Motor neuron (in vitro differentiated cells): ENCODE data around the gene GHITM. TPM values are rescaled to one million over a fixed set of nuclear protein-coding genes. Genes with fewer than 3 reads are reported as not detected.
"Not testable (repeated sequence)": the region's sequence is repeated elsewhere in the genome, so short reads cannot be mapped to it uniquely, and the experiment has no call there.

Experiments used
- ATAC-seq, 8 experiments: fragments of 200-7000 bp; cut with Tn5 transposase; replicated peaks in 6 of 8; 2 replicates each; pipeline ENCODE4 v1.8.0; 2021; ENCODE audit warnings: mild to moderate bottlenecking in 8 of 8, moderate library complexity in 8 of 8
- H3K27ac ChIP-seq, 2 donors: fragments of 250-450 bp; sonication (Bioruptor Pico); 2 replicates each; pipeline ENCODE4 v1.9.0; 2021; ENCODE audit warnings: antibody characterized with exemption in 2 of 2, mild to moderate bottlenecking in 2 of 2, moderate library complexity in 1 of 2
- H3K4me1 ChIP-seq, 2 donors: fragments of 250-450 bp; sonication (Bioruptor Pico); replicated peaks in 1 of 2; 2 replicates each; pipeline ENCODE4 v1.6.1; 2021; ENCODE audit warnings: antibody characterized with exemption in 2 of 2, mild to moderate bottlenecking in 2 of 2, moderate library complexity in 1 of 2
- H3K4me3 ChIP-seq, 5 donors: fragments of 250-450 bp; sonication (Bioruptor Pico); 2 replicates each; pipeline ENCODE4 v1.9.0; 2021; ENCODE audit warnings: antibody characterized with exemption in 5 of 5, mild to moderate bottlenecking in 5 of 5, moderate library complexity in 4 of 5
- WGBS, 10 experiments: fragments of 450-650 bp; shearing (Covaris generic); methylation state at CpG; one replicate each; pipeline ENCODE4 v1.0.0; 2022; 5-methylcytosine and 5-hydroxymethylcytosine counted together
- in situ Hi-C, 9 experiments: fragments of 400-800 bp; cut with MboI; loops; one replicate each; pipeline ENCODE4 v1.15.0; 2021; ENCODE audit warnings: low sequenced_read_pairs in 9 of 9, low pct_unique_long_range_greater_than_20kb in 2 of 9; ENCODE audit not compliant: unreplicated experiment in 9 of 9
- total RNA-seq, 8 experiments: library from RNA; unstranded; fragments of 300-600 nt; gene quantifications; 2 replicates each; pipeline versions ENCODE4 v1.2.3 to v1.2.4, GENCODE V29; 2022

Gene GHITM
- total RNA-seq: 100 to 1,000 TPM; 132 to 306 (median 173) TPM

GRCh38 chr10:84139126-84140035 lies at the start of gene GHITM:
Gene GHITM (plus strand): TSS chr10:84139509. CDS start chr10:84141501, 1,992 bp downstream.
- peak; percentile 92 to 98 (median 96) for ATAC-seq
- Histone ChIP-seq H3K27ac (peak within 1 kb of the TSS; percentile 81 to 95), H3K4me1 (peaks cover 9 to 19% of the 10 kb centered on the region in 2 donors), H3K4me3 (peak within 1 kb of the TSS; percentile 56 to 89 (median 73))
- in situ Hi-C loops: loop anchor here in 1 of 9 experiments (10.0 kb wide), 1 partner anchor 55 kb away; the partner anchor contains the start of gene CDHR1
- WGBS, 10 experiments: 0 to 10% (median 3%) methylated on average over 2 to 21 of the region's 61 CpGs; no CpG with 5 or more reads in 2 of the 10 experiments

GRCh38 chr10:84095811-84096497 lies 43.4 kb upstream of the GHITM start:
- H3K4me1 ChIP-seq: peaks cover 0 to 13% of the 10 kb centered on the region in 2 donors
- H3K27ac ChIP-seq: no peak overlapping the region
- in situ Hi-C loops: no loop called here
- WGBS, 10 experiments: 0 to 100% (median 78%) methylated on average over 1 to 4 of the region's 4 CpGs; no CpG with 5 or more reads in 1 of the 10 experiments
- ATAC-seq: peak in 2 of 8 experiments; percentile 38 to 50
- no peak overlapping the region for H3K4me3 ChIP-seq

GRCh38 chr10:84097787-84098353 lies 41.4 kb upstream of the GHITM start:
- WGBS, 10 experiments: 0 to 51% (median 29%) methylated on average over 3 to 4 of the region's 4 CpGs
- Histone ChIP-seq H3K4me3 (no peak overlapping the region), H3K4me1 (peaks cover 0 to 13% of the 10 kb centered on the region in 2 donors), H3K27ac (no peak overlapping the region)
- in situ Hi-C loops: no loop called here
- ATAC-seq: no peak

GRCh38 chr10:84098667-84099066 lies 40.6 kb upstream of the GHITM start:
- no peak for ATAC-seq
- WGBS, 10 experiments: 25 to 92% (median 80%) methylated on average over 1 to 2 of the region's 2 CpGs
- in situ Hi-C loops: no loop called here
- Histone ChIP-seq H3K27ac (no peak overlapping the region), H3K4me1 (peaks cover 0 to 13% of the 10 kb centered on the region in 2 donors), H3K4me3 (no peak overlapping the region)

- no peak overlapping the region for H3K27ac ChIP-seq
- 42 to 94% (median 78%) methylated on average over 1 to 2 of the region's 2 CpGs; no CpG with 5 or more reads in 2 of the 10 experiments for WGBS, 10 experiments
- in situ Hi-C loops: no loop called here
These were observed 38.3 kb upstream of the GHITM start for GRCh38 chr10:84101042-84101441.

GRCh38 chr10:84108797-84109196 lies 30.5 kb upstream of the GHITM start:
- WGBS, 10 experiments: 47 to 100% (median 90%) methylated on average over 1 to 18 of the region's 18 CpGs; no CpG with 5 or more reads in 2 of the 10 experiments
- ATAC-seq: no peak
- in situ Hi-C loops: no loop called here
- Histone ChIP-seq H3K4me3 (no peak overlapping the region), H3K4me1 (no peaks in the 10 kb centered on the region), H3K27ac (no peak overlapping the region)

More at GRCh38 chr10:84101042-84101441, 38.3 kb upstream of the GHITM start:
- Histone ChIP-seq H3K4me1 (peaks cover 0 to 13% of the 10 kb centered on the region in 2 donors), H3K4me3 (no peak overlapping the region)
- peak in 3 of 8 experiments; percentile 23 to 85 (median 85) for ATAC-seq

- ATAC-seq, H3K4me1 ChIP-seq, in situ Hi-C loops, H3K27ac ChIP-seq, H3K4me3 ChIP-seq: not testable (repeated sequence)
- WGBS, 10 experiments: 62 to 100% (median 89%) methylated on average over 3 to 6 of the region's 9 CpGs; no CpG with 5 or more reads in 7 of the 10 experiments
These were observed 29.5 kb upstream of the GHITM start for GRCh38 chr10:84109772-84110171.

- H3K4me1 ChIP-seq, ATAC-seq, H3K27ac ChIP-seq, in situ Hi-C loops, H3K4me3 ChIP-seq: not testable (repeated sequence)
- WGBS, 10 experiments: 100% methylated on average over 1 of the region's 1 CpG; no CpG with 5 or more reads in 9 of the 10 experiments
These were observed 25.8 kb upstream of the GHITM start for GRCh38 chr10:84113468-84113867.

GRCh38 chr10:84114088-84114667 lies 25.1 kb upstream of the GHITM start:
- Histone ChIP-seq H3K4me1 (peaks cover 0 to 4% of the 10 kb centered on the region in 2 donors), H3K27ac (no peak overlapping the region), H3K4me3 (no peak overlapping the region)
- in situ Hi-C loops: no loop called here
- WGBS, 10 experiments: 7 to 59% (median 43%) methylated on average over 2 to 10 of the region's 13 CpGs; no CpG with 5 or more reads in 1 of the 10 experiments
- ATAC-seq: no peak

- 35 to 100% (median 88%) methylated on average over 1 to 2 of the region's 2 CpGs; no CpG with 5 or more reads in 1 of the 10 experiments for WGBS, 10 experiments
- H3K4me3 ChIP-seq, in situ Hi-C loops, H3K27ac ChIP-seq, ATAC-seq, H3K4me1 ChIP-seq: not testable (repeated sequence)
These were observed 22.1 kb upstream of the GHITM start for GRCh38 chr10:84117204-84117603.

- no peak for ATAC-seq
- Histone ChIP-seq H3K4me3 (no peak overlapping the region), H3K4me1 (peaks cover 0 to 4% of the 10 kb centered on the region in 2 donors), H3K27ac (no peak overlapping the region)
- 4 to 60% (median 38%) methylated on average over 1 to 2 of the region's 2 CpGs for WGBS, 10 experiments
- in situ Hi-C loops: no loop called here
These were observed 21.5 kb upstream of the GHITM start for GRCh38 chr10:84117686-84118394.

GRCh38 chr10:84118395-84119006 lies 20.8 kb upstream of the GHITM start:
- no peak for ATAC-seq
- 31 to 92% (median 82%) methylated on average over 2 to 11 of the region's 12 CpGs for WGBS, 10 experiments
- in situ Hi-C loops: no loop called here
- H3K4me3 ChIP-seq: no peak overlapping the region
- peaks cover 0 to 4% of the 10 kb centered on the region in 2 donors for H3K4me1 ChIP-seq
- H3K27ac ChIP-seq: no peak overlapping the region
